Astrocyte of the cerebellum (primary cell): ENCODE results near the gene KHDC3L.

Experiments used
- DNase-seq: peaks from one replicate; pipeline ENCODE4 v3.0.0-alpha.2; 2011; ENCODE audit warnings: low read depth
- H3K4me3 ChIP-seq: 2 replicates; pipeline ENCODE4 v1.5.1; 2011; ENCODE audit warnings: mild to moderate bottlenecking, low read depth, low read length, moderate library complexity
- CTCF ChIP-seq: IDR thresholded peaks from 2 replicates; pipeline ENCODE4 v1.5.1; 2012; ENCODE audit warnings: low read length, low read depth, moderate library complexity, mild to moderate bottlenecking; ENCODE audit errors: missing control alignments
- in situ Hi-C: cut with HindIII; loops from 2 replicates; pipeline ENCODE4 v1.10.0; 2017; ENCODE audit warnings: low sequenced_read_pairs

The KHDC3L gene

GRCh38 chr6:73349311-73349710 lies 13.1 kb upstream of the KHDC3L start:
- TF ChIP-seq CTCF, result no peak
- in situ Hi-C loops, result no loop called here
- DNase-seq, result no peak
- no peak overlapping the region for H3K4me3 ChIP-seq

GRCh38 chr6:73353636-73354593 lies 8.5 kb upstream of the KHDC3L start, which contains the start of gene DPPA5:
Gene DPPA5, minus strand, starts transcription at chr6:73354276. Its CDS starts 51 bp downstream, at chr6:73354225.
- in situ Hi-C loops, result no loop called here
- no peak for TF ChIP-seq CTCF
- no peak for DNase-seq
- H3K4me3 ChIP-seq, result no peak within 1 kb of the TSS

- in situ Hi-C loops, result no loop called here
- TF ChIP-seq CTCF, result no peak
- no peak for DNase-seq
- H3K4me3 ChIP-seq, result no peak overlapping the region
Measured at GRCh38 chr6:73362869-73363536, 545 bp downstream of the KHDC3L start.

- in situ Hi-C loops, result no loop called here
- DNase-seq, result no peak
- TF ChIP-seq CTCF, result no peak
Measured at GRCh38 chr6:73363537-73363875, 1.0 kb downstream of the KHDC3L start.

GRCh38 chr6:73364121-73364520 lies 1.7 kb downstream of the KHDC3L start:
- in situ Hi-C loops, result no loop called here
- no peak for TF ChIP-seq CTCF
- H3K4me3 ChIP-seq, result no peak overlapping the region
- DNase-seq, result no peak

More at GRCh38 chr6:73363537-73363875, 1.0 kb downstream of the KHDC3L start:
- H3K4me3 ChIP-seq, result no peak overlapping the region

GRCh38 chr6:73364549-73364948 lies 2.1 kb downstream of the KHDC3L start:
- no peak for TF ChIP-seq CTCF
- in situ Hi-C loops, result no loop called here
- DNase-seq, result no peak
- H3K4me3 ChIP-seq, result no peak overlapping the region
